Common myeloid progenitor, CD34-positive (primary cell): ENCODE results near the gene IL3.
A peak's percentile ranks its signal among the peaks of the same experiment; 100 is the strongest.
"Not testable (repeated sequence)": the region's sequence is repeated elsewhere in the genome, so short reads cannot be mapped to it uniquely, and the experiment has no call there.

ENCODE experiments used
- CTCF ChIA-PET: fragments of 350-600 bp; sonication (Branson Sonifier 250); formaldehyde crosslinking; loops from one replicate; lab custom pipeline; 2021; ENCODE audit warnings: antibody characterized with exemption; lab: Charles Lee
- POLR2A ChIA-PET: fragments of 350-600 bp; sonication (Branson Sonifier 250); formaldehyde crosslinking; loops from one replicate; lab custom pipeline; 2021; ENCODE audit warnings: antibody characterized with exemption; lab: Charles Lee
- DNase-seq, 3 donors: peaks; one replicate each; pipeline versions ENCODE4 v3.0.0 to v3.0.0-alpha.2; 2013
- H3K27ac ChIP-seq, 2 experiments: 1 replicate in 1 of 2; 2 replicates in 1 of 2; pipeline ENCODE4 v1.7.0; 2013; ENCODE audit warnings: inconsistent platforms in 2 of 2, low read length in 2 of 2, mild to moderate bottlenecking in 2 of 2, low read depth in 1 of 2, moderate library complexity in 1 of 2; ENCODE audit not compliant: severe bottlenecking in 2 of 2, insufficient read depth in 1 of 2, poor library complexity in 1 of 2
- H3K27me3 ChIP-seq, 5 experiments: replicated peaks in 2 of 5; 1 replicate in 3 of 5; 2 replicates in 2 of 5; pipeline versions ENCODE4 v1.6.1 to v1.7.0; 2013; ENCODE audit warnings: low read length in 4 of 5, mild to moderate bottlenecking in 2 of 5, moderate library complexity in 2 of 5, inconsistent platforms in 1 of 5; ENCODE audit not compliant: insufficient read depth in 5 of 5, control insufficient read depth in 4 of 5
- H3K36me3 ChIP-seq, 4 experiments: 1 replicate in 2 of 4; 2 replicates in 2 of 4; pipeline versions ENCODE4 v1.6.1 to v1.7.0; 2013; ENCODE audit warnings: low read length in 3 of 4, control low read depth in 1 of 4, mild to moderate bottlenecking in 1 of 4; ENCODE audit not compliant: control insufficient read depth in 4 of 4, insufficient read depth in 4 of 4
- H3K4me1 ChIP-seq, 4 experiments: 1 replicate in 3 of 4; 2 replicates in 1 of 4; pipeline versions ENCODE4 v1.6.1 to v1.7.1; 2013; ENCODE audit warnings: low read length in 3 of 4, mild to moderate bottlenecking in 3 of 4, control low read depth in 1 of 4, inconsistent platforms in 1 of 4, moderate library complexity in 1 of 4; ENCODE audit not compliant: control insufficient read depth in 4 of 4, insufficient read depth in 4 of 4; ENCODE audit errors: control extremely low read depth in 1 of 4
- H3K4me3 ChIP-seq, 7 experiments: 1 replicate in 4 of 7; 2 replicates in 3 of 7; pipeline versions ENCODE4 v1.5.1 to v1.7.0; 2013; ENCODE audit warnings: mild to moderate bottlenecking in 7 of 7, low read length in 6 of 7, moderate library complexity in 6 of 7, inconsistent platforms in 2 of 7, low read depth in 2 of 7, control low read depth in 1 of 7; ENCODE audit not compliant: insufficient read depth in 4 of 7, control insufficient read depth in 1 of 7; ENCODE audit errors: extremely low read depth in 1 of 7
- H3K9me3 ChIP-seq, 5 experiments: 1 replicate in 4 of 5; 2 replicates in 1 of 5; pipeline versions ENCODE4 v1.6.1 to v1.7.1; 2013; ENCODE audit warnings: low read length in 4 of 5, mild to moderate bottlenecking in 2 of 5, inconsistent platforms in 1 of 5, low read depth in 1 of 5, moderate library complexity in 1 of 5; ENCODE audit not compliant: control insufficient read depth in 4 of 5, insufficient read depth in 2 of 5; ENCODE audit errors: control extremely low read depth in 1 of 5
- WGBS: methylation state at CpG from one replicate; pipeline ENCODE4 v1.1.5; 2013; ENCODE audit not compliant: insufficient coverage; 5-methylcytosine and 5-hydroxymethylcytosine counted together

IL3 gene

GRCh38 chr5:132105688-132106087, 45.2 kb downstream of the IL3 start:
- H3K27ac ChIP-seq = no peak overlapping the region
- WGBS = 92% methylated on average over 3 of the region's 3 CpGs
- no peak overlapping the region for H3K4me3 ChIP-seq
- H3K36me3 ChIP-seq = no peaks in the 10 kb centered on the region
- POLR2A ChIA-PET = no interaction called here
- no peak for DNase-seq
- H3K4me1 ChIP-seq = peaks cover 14 to 48% (median 37%) of the 10 kb centered on the region in 4 experiments
- H3K27me3 ChIP-seq = peaks cover 0 to 11% (median 0%) of the 10 kb centered on the region in 5 experiments
- peaks cover 0 to 2% (median 0%) of the 10 kb centered on the region in 5 experiments for H3K9me3 ChIP-seq
- CTCF ChIA-PET = interaction anchor here (0.5 to 1.6 kb wide), 3 partner anchors 9 to 75 kb away, joined by 3 to 5 read pairs (median 4); no protein-coding TSS in a partner anchor

- POLR2A ChIA-PET, H3K27ac ChIP-seq, DNase-seq, H3K36me3 ChIP-seq, H3K27me3 ChIP-seq, H3K4me3 ChIP-seq: not testable (repeated sequence)
- H3K9me3 ChIP-seq = peaks cover 0 to 13% (median 6%) of the 10 kb centered on the region in 5 experiments
- H3K4me1 ChIP-seq = peaks cover 1 to 32% (median 19%) of the 10 kb centered on the region in 4 experiments
- WGBS = 100% methylated on average over 1 of the region's 1 CpG
- CTCF ChIA-PET = interaction anchor here (1.7 kb wide), 1 partner anchor 39 kb away, joined by 3 read pairs; no protein-coding TSS in a partner anchor
Observed at GRCh38 chr5:132108495-132108894, 48.0 kb downstream of the IL3 start.

GRCh38 chr5:132108957-132109356, 48.5 kb downstream of the IL3 start:
- CTCF ChIA-PET = interaction anchor here (1.7 kb wide), 1 partner anchor 40 kb away, joined by 3 read pairs; no protein-coding TSS in a partner anchor
- no CpG with 5 or more reads among the region's 4 CpGs for WGBS
- H3K4me3 ChIP-seq, H3K36me3 ChIP-seq, POLR2A ChIA-PET, DNase-seq, H3K27ac ChIP-seq, H3K27me3 ChIP-seq: not testable (repeated sequence)
- Histone ChIP-seq H3K9me3 (peaks cover 0 to 15% (median 6%) of the 10 kb centered on the region in 5 experiments), H3K4me1 (peaks cover 2 to 31% (median 18%) of the 10 kb centered on the region in 4 experiments)

GRCh38 chr5:132109494-132110053, 49.1 kb downstream of the IL3 start:
- DNase-seq = no peak
- Histone ChIP-seq H3K27me3 (peaks cover 0 to 7% (median 0%) of the 10 kb centered on the region in 5 experiments), H3K9me3 (peaks cover 0 to 15% (median 6%) of the 10 kb centered on the region in 5 experiments), H3K27ac (no peak overlapping the region), H3K36me3 (no peaks in the 10 kb centered on the region), H3K4me3 (no peak overlapping the region), H3K4me1 (peaks cover 7 to 31% (median 19%) of the 10 kb centered on the region in 4 experiments)
- 57% methylated on average over 1 of the region's 3 CpGs for WGBS
- ChIA-PET POLR2A (no interaction called here), CTCF (interaction anchor here (0.9 to 1.7 kb wide), 4 partner anchors 7 to 40 kb away, joined by 3 to 6 read pairs (median 4); no protein-coding TSS in a partner anchor)

DNA sequence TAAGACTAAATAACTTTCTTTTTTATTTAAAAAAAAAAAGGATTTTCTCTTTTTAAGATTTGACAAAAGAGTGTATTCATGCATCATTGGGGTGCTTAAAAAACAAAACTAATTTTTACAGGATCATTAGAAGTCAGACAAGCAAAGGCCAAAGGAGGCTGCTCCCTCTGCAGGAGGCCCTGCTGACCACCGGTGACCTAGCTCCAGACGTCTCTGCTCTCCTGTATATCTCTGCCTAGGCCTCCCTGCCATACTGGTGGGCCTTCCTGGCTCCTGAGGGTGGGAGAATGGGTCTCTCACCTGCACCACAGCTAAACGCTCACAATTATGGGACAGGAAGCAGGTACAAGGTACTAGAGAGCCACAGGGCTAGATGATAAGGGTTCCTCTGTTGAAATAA, 49.7 kb downstream of the IL3 start:
- Histone ChIP-seq H3K4me1 (peaks cover 13 to 31% (median 23%) of the 10 kb centered on the region in 4 experiments), H3K4me3 (no peak overlapping the region), H3K36me3 (no peaks in the 10 kb centered on the region), H3K27ac (no peak overlapping the region), H3K27me3 (peaks cover 0 to 5% (median 0%) of the 10 kb centered on the region in 5 experiments), H3K9me3 (peaks cover 0 to 15% (median 6%) of the 10 kb centered on the region in 5 experiments)
- no CpG with 5 or more reads among the region's 3 CpGs for WGBS
- POLR2A ChIA-PET = no interaction called here
- DNase-seq = no peak
- CTCF ChIA-PET = interaction anchor here (0.9 to 1.7 kb wide), 4 partner anchors 8 to 41 kb away, joined by 3 to 6 read pairs (median 4); no protein-coding TSS in a partner anchor

DNA sequence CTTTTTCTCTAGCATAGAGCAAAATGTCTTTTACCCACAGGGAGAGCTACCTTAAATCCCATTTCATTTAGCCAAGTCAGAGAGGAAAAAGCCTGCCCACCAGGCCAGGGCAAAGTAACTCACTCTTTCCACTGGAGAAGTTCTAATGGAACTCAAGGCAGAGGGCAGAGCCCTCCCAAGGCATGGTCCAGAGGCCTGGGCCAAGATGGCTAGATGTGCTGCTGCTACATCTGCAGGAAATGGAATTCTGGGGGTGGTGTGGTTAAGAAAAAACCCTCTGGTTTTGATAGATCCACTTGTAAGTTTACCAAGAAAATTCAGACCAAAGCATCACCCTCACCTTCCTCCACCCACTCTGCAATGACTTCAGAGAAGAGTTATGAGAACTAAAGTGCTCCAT, 50.5 kb downstream of the IL3 start:
- ChIA-PET POLR2A (no interaction called here), CTCF (interaction anchor here (1.4 to 2.7 kb wide), 3 partner anchors 9 to 44 kb away, joined by 5 to 6 read pairs (median 6); no protein-coding TSS in a partner anchor)
- H3K9me3 ChIP-seq = peaks cover 0 to 15% (median 6%) of the 10 kb centered on the region in 5 experiments
- H3K27me3 ChIP-seq = peaks cover 0 to under 1% (median 0%) of the 10 kb centered on the region in 5 experiments
- no peak overlapping the region for H3K27ac ChIP-seq
- peaks cover 15 to 37% (median 29%) of the 10 kb centered on the region in 4 experiments for H3K4me1 ChIP-seq
- no peaks in the 10 kb centered on the region for H3K36me3 ChIP-seq
- H3K4me3 ChIP-seq = no peak overlapping the region
- DNase-seq = peak in 2 of 3 donors; percentile 37 to 47

DNA sequence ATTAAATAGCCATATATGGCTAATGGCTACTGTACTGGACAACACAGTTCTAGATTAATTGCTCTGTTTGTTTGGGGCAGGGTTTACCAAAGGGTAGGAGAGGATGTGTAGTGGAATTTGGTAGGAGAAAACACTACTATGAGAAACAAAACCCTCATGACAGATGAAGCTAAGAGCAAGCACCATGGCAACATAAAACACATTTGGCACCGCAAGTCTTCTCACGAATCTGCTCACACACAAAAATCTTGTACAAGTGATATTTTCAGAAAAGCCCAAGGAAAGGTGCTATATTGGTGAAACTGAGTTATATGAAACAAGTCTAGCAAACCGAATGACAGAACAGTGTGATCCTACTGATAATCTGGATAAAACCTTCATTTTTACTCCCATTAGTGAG, 51.7 kb downstream of the IL3 start:
- POLR2A ChIA-PET = no interaction called here
- peaks cover 0 to 15% (median 6%) of the 10 kb centered on the region in 5 experiments for H3K9me3 ChIP-seq
- DNase-seq = peak in 2 of 3 donors; percentile 35 to 56
- H3K4me1 ChIP-seq = peaks cover 15 to 44% (median 32%) of the 10 kb centered on the region in 4 experiments
- no peaks in the 10 kb centered on the region for H3K27me3 ChIP-seq
- H3K4me3 ChIP-seq = no peak overlapping the region
- WGBS = 86% methylated on average over 1 of the region's 3 CpGs
- no peaks in the 10 kb centered on the region for H3K36me3 ChIP-seq
- no peak overlapping the region for H3K27ac ChIP-seq
- CTCF ChIA-PET = interaction anchor here (0.7 to 2.7 kb wide), 5 partner anchors 13 to 95 kb away, joined by 3 to 6 read pairs (median 5); no protein-coding TSS in a partner anchor
